K562 (cell line): ENCODE data around the gene PYGO2. TPM values are rescaled to one million over a fixed set of nuclear protein-coding genes. Genes with fewer than 3 reads are reported as not detected.

Experiments
- CEBPZ ChIP-seq: fragments of 150-350 bp; IDR thresholded peaks from 2 replicates; pipeline ENCODE4 v1.6.1; 2014; ENCODE audit warnings: low read depth, mild to moderate bottlenecking, low read length, borderline replicate concordance
- CREB3L1 ChIP-seq: fragments of 450-650 bp; IDR thresholded peaks from 2 replicates; pipeline ENCODE4 v1.6.1; 2014; ENCODE audit warnings: low read depth, mild to moderate bottlenecking, moderate library complexity, borderline replicate concordance
- EP400 ChIP-seq: fragments of 450-650 bp; IDR thresholded peaks from 2 replicates; pipeline ENCODE4 v1.6.1; 2017; ENCODE audit warnings: antibody characterized with exemption, mild to moderate bottlenecking, moderate library complexity
- HMGXB4 ChIP-seq: sonication (generic); formaldehyde crosslinking; IDR thresholded peaks from 2 replicates; pipeline ENCODE4 v1.8.1; 2023; ENCODE audit warnings: mild to moderate bottlenecking, missing genetic modification reagents
- HNRNPLL ChIP-seq: fragments of 200-400 bp; formaldehyde crosslinking; IDR thresholded peaks from 2 replicates; pipeline ENCODE4 v1.6.1; 2017; ENCODE audit warnings: low read length, low read depth, mild to moderate bottlenecking; ENCODE audit not compliant: poor library complexity, severe bottlenecking
- MCM5 ChIP-seq: fragments of 450-650 bp; IDR thresholded peaks from 2 replicates; pipeline ENCODE4 v1.6.1; 2016; ENCODE audit warnings: low read depth
- NFE2L1 ChIP-seq: fragments of 450-650 bp; IDR thresholded peaks from 2 replicates; pipeline ENCODE4 v1.6.1; 2016; ENCODE audit warnings: missing genetic modification characterization, low read depth, mild to moderate bottlenecking, missing compliant biosample characterization, moderate library complexity, borderline replicate concordance
- PYGO2 ChIP-seq: fragments of 450-650 bp; IDR thresholded peaks from 2 replicates; pipeline ENCODE4 v1.6.1; 2016; ENCODE audit warnings: mild to moderate bottlenecking, missing genetic modification characterization, moderate library complexity, missing compliant biosample characterization
- RAD21 ChIP-seq, 2 experiments: fragments of 250-450 bp in 1 of 2; fragments of 450-650 bp in 1 of 2; sonication (Bioruptor Pico) in 1 of 2; formaldehyde crosslinking in 1 of 2; IDR thresholded peaks in 1 of 2; conservative IDR thresholded peaks in 1 of 2; 2 replicates each; pipeline versions ENCODE4 v1.4.0 to v1.8.0; 2020 to 2022; ENCODE audit warnings: mild to moderate bottlenecking in 2 of 2, moderate library complexity in 1 of 2
- RAD51 ChIP-seq: fragments of 450-650 bp; IDR thresholded peaks from 2 replicates; pipeline ENCODE4 v1.7.1; 2016; ENCODE audit warnings: low read depth, mild to moderate bottlenecking, borderline replicate concordance
- RFX5 ChIP-seq: IDR thresholded peaks from 2 replicates; pipeline ENCODE4 v1.6.1; 2011; ENCODE audit warnings: low read depth, mild to moderate bottlenecking, improper control_type of control experiment, low read length
- SMAD3 ChIP-seq: fragments of 450-650 bp; formaldehyde crosslinking; conservative IDR thresholded peaks from 2 replicates; pipeline ENCODE4 v1.4.0; 2020; ENCODE audit warnings: mild to moderate bottlenecking
- SMARCC2 ChIP-seq: fragments of 450-650 bp; IDR thresholded peaks from 2 replicates; pipeline ENCODE4 v1.6.1; 2017; ENCODE audit warnings: antibody characterized with exemption, moderate library complexity, mild to moderate bottlenecking, low read depth
- SREBF1 ChIP-seq: fragments of 150-350 bp; IDR thresholded peaks from 2 replicates; pipeline ENCODE4 v1.6.1; 2014; ENCODE audit warnings: antibody characterized with exemption, low read depth, low read length, borderline replicate concordance
- SREBF2 ChIP-seq: sonication (generic); formaldehyde crosslinking; IDR thresholded peaks from 2 replicates; pipeline ENCODE4 v1.4.0; 2020; ENCODE audit warnings: mild to moderate bottlenecking, missing genetic modification reagents
- XRCC4 ChIP-seq: IDR thresholded peaks from one replicate; pipeline ENCODE4 v1.6.1; 2011; ENCODE audit not compliant: insufficient read depth, insufficient read length; ENCODE audit errors: extremely low read depth
- ZNF644 ChIP-seq: fragments of 200-800 bp; sonication (Bioruptor generic); IDR thresholded peaks from 2 replicates; pipeline ENCODE4 v1.6.1; 2016; ENCODE audit warnings: low read depth, missing genetic modification characterization, missing compliant biosample characterization
- ZNF766 ChIP-seq: fragments of 200-800 bp; sonication (Bioruptor generic); conservative IDR thresholded peaks from 2 replicates; pipeline ENCODE4 v1.6.1; 2016; ENCODE audit warnings: missing genetic modification characterization, missing compliant biosample characterization
- polyA plus RNA-seq, 8 experiments: library from polyadenylated mRNA; depleted of rRNA in 4 of 8; stranded (reverse) in 5 of 8; unstranded in 3 of 8; fragments of >200 nt; fragmentation: Nextera tagmentation in 2 of 8; fragmentation: Illumina TruSeq in 1 of 8; extraction: Ambion mirVana in 2 of 8; extraction: Trizol in 1 of 8; gene quantifications; 2 replicates each; pipeline versions ENCODE4 v1.2.1 to v1.2.3, GENCODE V29; 2011 to 2014; ENCODE audit warnings: inconsistent platforms in 1 of 8, missing spikeins in 1 of 8
- total RNA-seq, 7 experiments: library from RNA; depleted of rRNA in 6 of 7; stranded (reverse); fragments of >200 nt in 6 of 7; fragmentation: Illumina TruSeq in 2 of 7; extraction: Trizol in 2 of 7; gene quantifications; 2 replicates each; pipeline versions ENCODE4 v1.2.1 to v1.2.3, GENCODE V29; 2011 to 2021; ENCODE audit warnings: low replicate concordance in 1 of 7
- TF ChIP-seq, protein P1 (sequence below): fragments of 450-650 bp; IDR thresholded peaks from 2 replicates; pipeline ENCODE4 v1.6.1; 2016; ENCODE audit warnings: antibody characterized with exemption

The PYGO2 gene
- total and polyA plus RNA-seq, 9 of the 15 experiments (the other 6 are each of a cell fraction or from before 2014, with no cell fraction given): 8.3 to 36.2 (median 18.2) TPM

DNA sequence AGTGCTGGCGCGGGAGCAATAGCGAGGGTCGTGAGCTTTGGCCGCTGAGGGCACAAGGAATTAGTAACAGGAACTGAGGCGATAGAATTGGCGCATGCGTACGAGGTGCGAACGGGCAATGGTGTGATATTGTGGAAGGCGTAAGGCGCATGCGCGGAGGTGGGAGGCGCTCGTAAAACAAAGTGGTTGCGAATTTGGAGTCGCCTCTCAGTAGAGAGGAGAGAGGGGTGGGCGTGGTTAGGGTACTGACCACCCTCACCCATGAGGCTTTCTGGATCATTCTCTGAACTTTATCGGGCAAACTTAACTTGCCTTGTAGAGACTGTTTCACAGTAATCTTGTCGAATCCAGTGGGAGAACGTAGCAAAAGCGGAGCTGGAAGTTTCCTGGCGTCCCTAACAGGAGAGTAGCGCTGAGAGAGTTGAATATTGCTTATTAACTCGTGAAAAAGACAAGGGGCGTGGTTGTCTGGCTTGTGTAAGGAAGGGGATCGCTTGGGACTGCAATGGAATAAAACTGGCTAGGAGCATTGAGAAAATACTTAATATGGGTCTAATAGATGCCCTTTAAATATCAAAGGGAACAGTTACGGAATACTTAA, 13.3 kb upstream of the PYGO2 start (continued):
- TF ChIP-seq, protein P1, sequence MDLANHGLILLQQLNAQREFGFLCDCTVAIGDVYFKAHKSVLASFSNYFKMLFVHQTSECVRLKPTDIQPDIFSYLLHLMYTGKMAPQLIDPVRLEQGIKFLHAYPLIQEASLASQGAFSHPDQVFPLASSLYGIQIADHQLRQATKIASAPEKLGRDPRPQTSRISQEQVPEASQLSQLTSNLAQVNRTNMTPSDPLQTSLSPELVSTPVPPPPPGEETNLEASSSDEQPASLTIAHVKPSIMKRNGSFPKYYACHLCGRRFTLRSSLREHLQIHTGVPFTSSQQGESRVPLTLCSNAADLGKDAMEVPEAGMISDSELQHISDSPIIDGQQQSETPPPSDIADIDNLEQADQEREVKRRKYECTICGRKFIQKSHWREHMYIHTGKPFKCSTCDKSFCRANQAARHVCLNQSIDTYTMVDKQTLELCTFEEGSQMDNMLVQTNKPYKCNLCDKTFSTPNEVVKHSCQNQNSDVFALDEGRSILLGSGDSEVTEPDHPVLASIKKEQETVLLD: peak; percentile 100
- TF ChIP-seq HNRNPLL (peak; percentile 10), SREBF1 (peak; percentile 78; the same call in 1 of the 2 replicates), NFE2L1 (tag) (no peak), SMARCC2 (no peak), EP400 (peak; percentile 52; the same call in 1 of the 2 replicates), HMGXB4 (CRISPR knock-in tag) (0 out of 2 replicates have a peak, but pooled peaks have one; percentile 18), ZNF644 (tag) (no peak), PYGO2 (0 out of 2 replicates have a peak, but pooled peaks have one; percentile 20), RAD21 (CRISPR knock-in tag; conservative IDR thresholded peaks at IDR 0.05 in 1 of 2, IDR thresholded peaks at IDR 0.05 in 1 of 2) (0 out of 4 replicates have a peak, but pooled peaks of 1 of the 2 experiments have one; percentile 7), SMAD3 (CRISPR knock-in tag) (0 out of 2 replicates have a peak, but pooled peaks have one; percentile 23), RAD51 (no peak), SREBF2 (CRISPR knock-in tag) (no peak), CREB3L1 (peak; percentile 34; the same call in 1 of the 2 replicates), RFX5 (no peak), ZNF766 (CRISPR knock-in tag) (no peak), MCM5 (no peak), XRCC4 (no peak), CEBPZ (no peak)
